Activated CD4-positive, alpha-beta T cell treated with anti-CD3 and anti-CD28 coated beads for 4 hours (primary cell): Measurements from ENCODE around the gene CFAP57.

Source experiments
- DNase-seq, 2 donors: peaks; one replicate each; pipeline ENCODE4 v3.0.0-alpha.2; 2020

CFAP57 gene

DNA sequence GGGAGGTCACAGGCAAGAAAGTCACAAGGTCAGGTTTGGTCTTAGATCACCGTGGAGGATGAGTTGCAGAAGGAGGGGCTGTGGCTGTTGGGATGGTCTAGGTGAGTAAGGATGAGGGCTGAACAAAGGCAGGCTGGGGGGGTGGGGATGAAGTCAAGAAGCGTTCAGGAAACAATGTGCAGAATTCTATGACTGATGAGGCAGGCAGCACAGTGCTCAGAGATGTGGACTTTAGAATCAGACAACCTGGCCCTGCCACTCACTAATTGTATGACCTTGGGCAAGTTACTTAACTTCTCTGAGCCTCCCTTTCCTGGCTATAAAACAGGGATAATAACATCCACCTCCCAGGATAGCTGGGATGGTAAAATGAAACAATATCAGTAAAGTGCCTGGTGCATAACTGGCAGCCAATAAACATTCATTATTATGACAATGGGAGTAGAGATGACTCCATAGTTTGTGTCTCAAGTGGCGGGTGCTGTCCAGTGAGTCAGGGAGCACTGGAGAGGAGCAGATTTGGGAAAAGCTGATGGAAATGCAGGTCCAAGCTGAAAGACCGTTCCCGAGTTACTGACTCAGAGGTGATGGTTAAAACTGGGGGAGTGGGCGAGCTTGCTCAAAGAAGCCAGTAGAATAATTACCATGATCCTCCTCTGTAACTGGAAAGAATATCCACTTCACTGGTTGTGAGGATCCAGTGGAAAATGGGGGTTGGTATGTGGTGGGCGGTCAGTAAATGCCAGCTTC, 130.8 kb downstream of the CFAP57 start:
- no peak for DNase-seq

DNA sequence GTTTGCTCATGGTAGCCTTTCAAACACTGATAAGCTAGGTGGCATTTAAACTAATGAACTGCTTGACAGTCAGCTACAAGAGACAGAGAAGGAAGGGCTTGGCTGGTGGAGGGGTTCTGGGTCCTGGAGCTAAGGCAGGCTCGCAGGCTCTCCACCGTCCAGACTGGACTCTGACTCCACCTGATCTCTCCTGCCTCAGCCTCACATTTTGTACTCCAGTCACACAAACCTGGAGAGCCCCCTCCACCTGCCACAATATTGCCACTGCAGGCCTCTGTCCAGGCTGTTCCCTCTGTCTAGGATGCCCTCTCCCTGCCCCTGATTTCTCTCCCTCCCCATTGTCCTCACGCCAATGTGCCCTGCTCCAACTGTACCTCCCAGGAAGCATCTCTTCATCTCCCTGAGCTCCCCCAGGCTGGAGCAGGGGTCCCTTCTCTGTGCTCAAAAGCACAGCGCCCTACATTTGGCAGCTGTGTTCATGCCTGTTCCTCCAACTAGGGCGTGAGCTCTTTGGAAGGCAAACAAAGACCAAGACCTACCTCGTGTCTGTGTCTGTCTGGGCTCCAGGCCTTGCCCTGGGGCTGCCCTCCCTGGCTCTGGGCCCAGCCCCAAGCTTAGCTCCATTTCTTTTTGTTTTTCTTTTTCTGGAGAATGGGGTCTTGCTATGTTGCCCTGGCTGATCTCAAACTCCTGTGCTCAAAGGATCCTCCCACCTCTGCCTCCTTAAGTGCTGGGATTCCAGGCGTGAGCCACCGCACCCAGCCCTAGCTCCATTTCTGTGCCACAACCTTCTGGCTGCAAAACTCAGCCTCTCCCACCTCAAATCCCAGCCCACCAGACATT, 131.6 kb downstream of the CFAP57 start:
- no peak for DNase-seq
